ENCODE data around the gene TMEM109. TPM values are rescaled to one million over a fixed set of nuclear protein-coding genes. Genes with fewer than 3 reads are reported as not detected.

TMEM109 gene
- polyA plus RNA-seq, 1 donor from 2014 or later = 1.8 TPM

GRCh38 chr11:60874421-60875365 is 39.3 kb upstream of the TMEM109 start:
- Histone ChIP-seq H3K4me2 (ENCODE audit: low read length) (no peak overlapping the region), H3K79me2 (replicated peaks; ENCODE audit: insufficient read depth, low read length) (no peaks in the 10 kb centered on the region), H3K9me3 (ENCODE audit: low read length) (no peaks in the 10 kb centered on the region), H3K27me3 (ENCODE audit: insufficient read depth, low read depth, low read length) (no peaks in the 10 kb centered on the region), H3K36me3 (ENCODE audit: insufficient read depth, low read length) (no peaks in the 10 kb centered on the region), H3K9me2 (ENCODE audit: insufficient read depth, low read length) (no peaks in the 10 kb centered on the region), H3K27ac (ENCODE audit: low read length) (no peak overlapping the region), H2AFZ (ENCODE audit: low read depth, low read length) (no peak overlapping the region), H3K9ac (ENCODE audit: low read length) (no peak overlapping the region), H3K4me3 (ENCODE audit: low read length) (no peak overlapping the region), H3F3A (ENCODE audit: insufficient read depth, low read length, poor library complexity, severe bottlenecking) (no peaks in the 10 kb centered on the region), H4K20me1 (ENCODE audit: insufficient read depth) (no peaks in the 10 kb centered on the region)
- TF ChIP-seq MXI1 (conservative IDR thresholded peaks at IDR 0.05; ENCODE audit: poor library complexity, severe bottlenecking) (no peak), EP300 (conservative IDR thresholded peaks at IDR 0.05; ENCODE audit: poor library complexity, severe bottlenecking) (no peak), POLR2AphosphoS5 (IDR thresholded peaks at IDR 0.05) (no peak), TAF1 (IDR thresholded peaks at IDR 0.05; ENCODE audit: low read depth) (no peak), RAD21 (conservative IDR thresholded peaks at IDR 0.05) (no peak), EZH2 (IDR thresholded peaks at IDR 0.05; ENCODE audit: borderline replicate concordance, insufficient read depth, low read length, poor library complexity, severe bottlenecking) (no peak), CTCF (IDR thresholded peaks at IDR 0.05; ENCODE audit: poor library complexity, severe bottlenecking) (no peak), SMC3 (conservative IDR thresholded peaks at IDR 0.05; ENCODE audit: poor library complexity) (no peak), REST (IDR thresholded peaks at IDR 0.05; ENCODE audit: borderline replicate concordance) (no peak)

GRCh38 chr11:60875366-60876167 is 38.4 kb upstream of the TMEM109 start:
- Histone ChIP-seq H3F3A (ENCODE audit: insufficient read depth, low read length, poor library complexity, severe bottlenecking) (no peaks in the 10 kb centered on the region), H3K36me3 (ENCODE audit: insufficient read depth, low read length) (no peaks in the 10 kb centered on the region), H3K27ac (ENCODE audit: low read length) (no peak overlapping the region)

More at GRCh38 chr11:60875366-60876167, 38.4 kb upstream of the TMEM109 start:
- Histone ChIP-seq H3K9me2 (ENCODE audit: insufficient read depth, low read length) (no peaks in the 10 kb centered on the region), H4K20me1 (ENCODE audit: insufficient read depth) (no peaks in the 10 kb centered on the region), H3K9me3 (ENCODE audit: low read length) (no peaks in the 10 kb centered on the region), H2AFZ (ENCODE audit: low read depth, low read length) (no peak overlapping the region), H3K79me2 (replicated peaks; ENCODE audit: insufficient read depth, low read length) (no peaks in the 10 kb centered on the region), H3K9ac (ENCODE audit: low read length) (no peak overlapping the region), H3K4me2 (ENCODE audit: low read length) (no peak overlapping the region), H3K4me3 (ENCODE audit: low read length) (no peak overlapping the region), H3K27me3 (ENCODE audit: insufficient read depth, low read depth, low read length) (no peaks in the 10 kb centered on the region)
- TF ChIP-seq MXI1 (conservative IDR thresholded peaks at IDR 0.05; ENCODE audit: poor library complexity, severe bottlenecking) (no peak), RAD21 (conservative IDR thresholded peaks at IDR 0.05) (no peak), TAF1 (IDR thresholded peaks at IDR 0.05; ENCODE audit: low read depth) (no peak), CTCF (IDR thresholded peaks at IDR 0.05; ENCODE audit: poor library complexity, severe bottlenecking) (no peak), REST (IDR thresholded peaks at IDR 0.05; ENCODE audit: borderline replicate concordance) (no peak), POLR2AphosphoS5 (IDR thresholded peaks at IDR 0.05) (no peak)

All from neural cell (in vitro differentiated cells).